ENCODE measurements around the gene SPAG9.

GRCh38 chr17:50917418-50917743 is 203.3 kb downstream of the SPAG9 start:
- no peak for TF ChIP-seq POLR2A (IDR thresholded peaks at IDR 0.05)
- TF ChIP-seq CTCF (IDR thresholded peaks at IDR 0.05): no peak
